ENCODE results near the gene MARCHF3. TPM values are rescaled to one million over a fixed set of nuclear protein-coding genes. Genes with fewer than 3 reads are reported as not detected.

Gene MARCHF3
- total RNA-seq, 2 donors from 2014 or later = 10.4 to 34.1 TPM

DNA sequence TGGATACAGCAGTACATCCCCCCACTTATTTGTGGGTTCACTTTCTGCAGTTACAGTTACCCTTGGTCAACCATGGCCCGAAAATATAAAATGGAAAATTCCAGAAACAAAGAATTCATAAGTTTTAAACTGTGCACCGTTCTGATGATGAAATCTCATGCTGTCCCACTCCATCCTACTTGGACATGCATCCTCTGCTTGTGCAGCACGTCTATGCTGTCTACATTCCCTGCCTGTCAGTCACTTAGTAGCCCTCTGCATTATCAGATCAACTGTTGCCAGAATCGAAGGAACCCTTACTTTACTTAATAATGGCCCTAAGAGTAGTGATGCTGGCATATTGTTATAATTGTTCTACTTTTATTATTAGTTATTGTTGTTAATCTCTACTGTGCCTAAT lies 14.6 kb downstream of the MARCHF3 start:
- DNase-seq (ENCODE audit: low spot score) (no peak), ATAC-seq (ENCODE audit: insufficient number of reproducible peaks, low FRiP score, low read depth) (no peak)
- no peaks in the 10 kb centered on the region for H3K36me3 ChIP-seq
- H3K9me3 ChIP-seq = no peaks in the 10 kb centered on the region
- no peak overlapping the region for H3K27ac ChIP-seq
- H3K4me3 ChIP-seq = no peak overlapping the region
- TF ChIP-seq, protein P1, sequence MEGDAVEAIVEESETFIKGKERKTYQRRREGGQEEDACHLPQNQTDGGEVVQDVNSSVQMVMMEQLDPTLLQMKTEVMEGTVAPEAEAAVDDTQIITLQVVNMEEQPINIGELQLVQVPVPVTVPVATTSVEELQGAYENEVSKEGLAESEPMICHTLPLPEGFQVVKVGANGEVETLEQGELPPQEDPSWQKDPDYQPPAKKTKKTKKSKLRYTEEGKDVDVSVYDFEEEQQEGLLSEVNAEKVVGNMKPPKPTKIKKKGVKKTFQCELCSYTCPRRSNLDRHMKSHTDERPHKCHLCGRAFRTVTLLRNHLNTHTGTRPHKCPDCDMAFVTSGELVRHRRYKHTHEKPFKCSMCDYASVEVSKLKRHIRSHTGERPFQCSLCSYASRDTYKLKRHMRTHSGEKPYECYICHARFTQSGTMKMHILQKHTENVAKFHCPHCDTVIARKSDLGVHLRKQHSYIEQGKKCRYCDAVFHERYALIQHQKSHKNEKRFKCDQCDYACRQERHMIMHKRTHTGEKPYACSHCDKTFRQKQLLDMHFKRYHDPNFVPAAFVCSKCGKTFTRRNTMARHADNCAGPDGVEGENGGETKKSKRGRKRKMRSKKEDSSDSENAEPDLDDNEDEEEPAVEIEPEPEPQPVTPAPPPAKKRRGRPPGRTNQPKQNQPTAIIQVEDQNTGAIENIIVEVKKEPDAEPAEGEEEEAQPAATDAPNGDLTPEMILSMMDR (IDR thresholded peaks at IDR 0.05) = no peak
- H3K4me1 ChIP-seq (ENCODE audit: control insufficient read depth in 1 of 2, low read depth in 2 of 2) = peaks cover 0 to 10% of the 10 kb centered on the region in 2 donors
- H3K27me3 ChIP-seq (replicated peaks; ENCODE audit: insufficient read depth) = no peaks in the 10 kb centered on the region

DNA sequence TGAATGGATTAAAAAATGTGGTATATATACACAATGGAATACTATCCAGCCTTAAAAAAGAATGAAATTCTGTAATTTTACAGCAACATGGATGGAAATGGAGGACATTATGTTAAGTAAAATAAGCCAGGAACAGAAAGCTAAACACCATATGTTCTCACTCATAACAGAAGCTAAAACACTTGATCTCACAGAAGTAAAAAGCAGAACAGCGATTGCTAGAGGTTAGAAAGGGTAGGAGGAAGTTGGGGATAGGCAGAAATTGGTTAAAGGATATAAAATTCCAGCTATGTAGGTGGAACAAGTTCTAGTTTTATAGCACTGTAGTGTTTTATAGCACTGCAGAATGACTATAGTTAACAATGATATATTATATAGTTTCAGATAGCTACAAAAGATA lies 15.8 kb downstream of the MARCHF3 start:
- DNase-seq (ENCODE audit: low spot score) (no peak), ATAC-seq (ENCODE audit: insufficient number of reproducible peaks, low FRiP score, low read depth) (no peak)
- Histone ChIP-seq H3K27ac (no peak overlapping the region), H3K27me3 (replicated peaks; ENCODE audit: insufficient read depth) (no peaks in the 10 kb centered on the region), H3K9me3 (no peaks in the 10 kb centered on the region), H3K4me3 (no peak overlapping the region), H3K4me1 (ENCODE audit: control insufficient read depth in 1 of 2, low read depth in 2 of 2) (peaks cover 0 to 10% of the 10 kb centered on the region in 2 donors), H3K36me3 (no peaks in the 10 kb centered on the region)
- TF ChIP-seq, protein P1 (IDR thresholded peaks at IDR 0.05) = no peak

DNA sequence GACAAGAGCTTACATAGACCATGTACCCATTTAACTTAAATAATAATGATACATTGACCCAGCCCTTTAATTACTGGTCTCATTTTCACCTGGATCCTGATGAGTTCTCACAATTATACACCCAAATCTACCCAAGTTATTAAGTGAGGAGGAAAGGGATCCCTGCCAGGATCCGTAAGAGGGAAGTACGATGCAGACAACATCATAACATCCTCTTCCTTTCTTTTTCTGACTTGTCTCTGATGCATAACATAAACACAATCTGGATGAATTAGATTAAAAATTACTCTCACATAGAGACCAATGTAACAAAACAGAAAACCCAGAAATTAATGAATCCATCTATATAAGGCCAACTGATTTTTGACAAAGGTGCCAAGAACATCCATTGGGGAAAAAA lies 17.0 kb downstream of the MARCHF3 start:
- H3K36me3 ChIP-seq = no peaks in the 10 kb centered on the region
- no peak for ATAC-seq (ENCODE audit: insufficient number of reproducible peaks, low FRiP score, low read depth)

DNA sequence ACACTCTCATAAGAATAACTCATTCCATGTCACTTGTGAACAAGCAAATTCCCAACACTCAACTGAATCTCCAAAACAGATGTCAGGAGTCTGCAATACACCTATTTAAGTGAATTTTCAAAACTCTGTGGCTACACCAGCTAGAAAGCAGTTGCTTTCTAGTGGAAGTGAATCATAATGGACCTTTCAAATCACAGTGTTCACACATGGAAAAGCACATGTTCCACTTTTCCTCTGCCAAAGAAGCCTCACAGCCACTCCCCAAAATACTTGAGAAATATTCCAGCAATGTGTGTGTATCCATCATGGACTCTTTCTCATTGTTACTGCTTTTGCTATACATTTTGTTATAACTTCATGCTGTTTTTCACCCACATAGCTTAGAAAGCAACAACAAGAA lies 17.4 kb downstream of the MARCHF3 start:
- ATAC-seq (ENCODE audit: insufficient number of reproducible peaks, low FRiP score, low read depth) = no peak
- Histone ChIP-seq H3K27ac (no peak overlapping the region), H3K4me3 (no peak overlapping the region), H3K4me1 (ENCODE audit: control insufficient read depth in 1 of 2, low read depth in 2 of 2) (peaks cover 0 to 10% of the 10 kb centered on the region in 2 donors), H3K36me3 (no peaks in the 10 kb centered on the region), H3K9me3 (no peaks in the 10 kb centered on the region), H3K27me3 (replicated peaks; ENCODE audit: insufficient read depth) (no peaks in the 10 kb centered on the region)
- DNase-seq (ENCODE audit: low spot score) = no peak
- TF ChIP-seq, protein P1 (IDR thresholded peaks at IDR 0.05) = no peak

More for the DNA sequence above, 17.0 kb downstream of the MARCHF3 start:
- no peak for DNase-seq (ENCODE audit: low spot score)
- Histone ChIP-seq H3K9me3 (no peaks in the 10 kb centered on the region), H3K4me3 (no peak overlapping the region), H3K27ac (no peak overlapping the region), H3K4me1 (ENCODE audit: control insufficient read depth in 1 of 2, low read depth in 2 of 2) (peaks cover 0 to 10% of the 10 kb centered on the region in 2 donors), H3K27me3 (replicated peaks; ENCODE audit: insufficient read depth) (no peaks in the 10 kb centered on the region)
- TF ChIP-seq, protein P1 (IDR thresholded peaks at IDR 0.05) = no peak

DNA sequence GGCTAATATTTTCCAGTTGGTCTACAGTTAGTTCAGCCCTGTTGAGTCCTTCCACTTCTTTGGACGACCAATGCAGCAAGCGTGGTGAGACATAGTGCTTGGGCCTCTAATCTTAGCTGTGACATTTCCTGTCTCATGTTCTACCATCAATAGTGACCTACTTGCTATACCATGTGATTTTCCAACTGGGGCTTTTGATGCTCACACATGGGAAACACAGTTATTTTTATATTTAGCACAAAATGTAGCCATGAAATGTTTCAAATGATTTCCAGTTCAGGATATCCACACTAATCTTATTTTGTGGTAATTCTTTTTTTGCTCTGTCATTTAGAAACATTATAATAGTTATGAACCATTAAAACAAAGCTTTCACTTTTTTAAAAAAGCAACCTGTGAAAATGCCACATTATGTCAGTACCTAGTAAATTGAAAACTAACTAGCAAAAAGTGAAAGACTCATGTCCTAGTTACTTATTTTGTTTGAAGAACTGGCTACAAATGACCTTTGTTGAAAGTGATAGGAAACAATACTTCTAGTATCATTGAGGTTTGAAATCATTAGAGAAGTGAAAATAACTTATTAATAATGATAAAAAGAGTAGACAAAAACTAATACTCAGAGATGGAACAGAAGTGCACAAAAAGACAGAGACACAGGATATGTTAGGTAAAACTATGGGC lies 18.3 kb downstream of the MARCHF3 start:
- TF ChIP-seq, protein P1 (IDR thresholded peaks at IDR 0.05) = no peak
- H3K36me3 ChIP-seq = no peaks in the 10 kb centered on the region
- H3K27me3 ChIP-seq (replicated peaks; ENCODE audit: insufficient read depth) = no peaks in the 10 kb centered on the region
- H3K4me3 ChIP-seq = no peak overlapping the region
- no peak overlapping the region for H3K27ac ChIP-seq
- DNase-seq (ENCODE audit: low spot score) (no peak), ATAC-seq (ENCODE audit: insufficient number of reproducible peaks, low FRiP score, low read depth) (no peak)
- H3K4me1 ChIP-seq (ENCODE audit: control insufficient read depth in 1 of 2, low read depth in 2 of 2) = peaks cover 0 to 10% of the 10 kb centered on the region in 2 donors
- H3K9me3 ChIP-seq = no peaks in the 10 kb centered on the region
